ENCODE results near the gene ITGA6.
"Not testable (repeated sequence)": the region's sequence is repeated elsewhere in the genome, so short reads cannot be mapped to it uniquely, and the experiment has no call there.

The ITGA6 gene

GRCh38 chr2:172518995-172519394 lies 91.6 kb downstream of the ITGA6 start:
- no peak for DNase-seq

- DNase-seq: no peak
Measured at GRCh38 chr2:172525601-172526000, 98.2 kb downstream of the ITGA6 start.

- DNase-seq: no peak
Measured at GRCh38 chr2:172531309-172531708, 103.9 kb downstream of the ITGA6 start.

- DNase-seq: not testable (repeated sequence)
Measured at GRCh38 chr2:172532461-172532860, 105.1 kb downstream of the ITGA6 start.

GRCh38 chr2:172533687-172534086 lies 106.3 kb downstream of the ITGA6 start:
- DNase-seq: no peak

GRCh38 chr2:172535119-172535518 lies 107.7 kb downstream of the ITGA6 start:
- no peak for DNase-seq

- not testable (repeated sequence) for DNase-seq
Measured at GRCh38 chr2:172537851-172538250, 110.5 kb downstream of the ITGA6 start.

- DNase-seq: no peak
Measured at GRCh38 chr2:172539767-172540166, 112.4 kb downstream of the ITGA6 start.

GRCh38 chr2:172540421-172540820 lies 113.0 kb downstream of the ITGA6 start:
- no peak for DNase-seq

GRCh38 chr2:172545408-172546075 lies 118.2 kb downstream of the ITGA6 start:
- DNase-seq: no peak

GRCh38 chr2:172549131-172549530 lies 121.7 kb downstream of the ITGA6 start:
- no peak for DNase-seq

GRCh38 chr2:172549802-172550201 lies 122.4 kb downstream of the ITGA6 start:
- not testable (repeated sequence) for DNase-seq

GRCh38 chr2:172550419-172550818 lies 123.0 kb downstream of the ITGA6 start:
- DNase-seq: no peak

GRCh38 chr2:172551271-172551670 lies 123.9 kb downstream of the ITGA6 start:
- DNase-seq: no peak

- peak; percentile 88 for DNase-seq
Measured at GRCh38 chr2:172552547-172553291, 125.3 kb downstream of the ITGA6 start.

GRCh38 chr2:172554352-172555271 lies 127.2 kb downstream of the ITGA6 start:
- no peak for DNase-seq

GRCh38 chr2:172555272-172555521 lies 127.8 kb downstream of the ITGA6 start:
- no peak for DNase-seq

All from fibroblast of skin of scalp (primary cell).